CD4-positive, alpha-beta T cell (primary cell): ENCODE measurements around the gene DNAH6. TPM values are rescaled to one million over a fixed set of nuclear protein-coding genes. Genes with fewer than 3 reads are reported as not detected.

Experiments
- total RNA-seq, 174 experiments: library from RNA in 2 of 174; stranded (reverse) in 2 of 174; gene quantifications; one replicate each; pipeline ENCODE4 v1.2.3 and lab custom pipeline; 2021 to 2026

The DNAH6 gene
- total RNA-seq, 2 experiments from 2014 or later = 0.59 to 1.2 TPM

Other genes with a start within 250 kb of the DNAH6 start
- gene SUCLG1, start 57.2 kb upstream of the DNAH6 start, total RNA-seq = 10 to 100 TPM; 34.2 to 37.1 TPM